HK-2 (cell line): Measurements from ENCODE around the gene CLEC17A.
"Not testable (repeated sequence)": the region's sequence is repeated elsewhere in the genome, so short reads cannot be mapped to it uniquely, and the experiment has no call there.

Experiments used
- DNase-seq: peaks from one replicate; pipeline ENCODE4 v3.0.0-alpha.2; 2018; ENCODE audit not compliant: unreplicated experiment

CLEC17A gene

DNA sequence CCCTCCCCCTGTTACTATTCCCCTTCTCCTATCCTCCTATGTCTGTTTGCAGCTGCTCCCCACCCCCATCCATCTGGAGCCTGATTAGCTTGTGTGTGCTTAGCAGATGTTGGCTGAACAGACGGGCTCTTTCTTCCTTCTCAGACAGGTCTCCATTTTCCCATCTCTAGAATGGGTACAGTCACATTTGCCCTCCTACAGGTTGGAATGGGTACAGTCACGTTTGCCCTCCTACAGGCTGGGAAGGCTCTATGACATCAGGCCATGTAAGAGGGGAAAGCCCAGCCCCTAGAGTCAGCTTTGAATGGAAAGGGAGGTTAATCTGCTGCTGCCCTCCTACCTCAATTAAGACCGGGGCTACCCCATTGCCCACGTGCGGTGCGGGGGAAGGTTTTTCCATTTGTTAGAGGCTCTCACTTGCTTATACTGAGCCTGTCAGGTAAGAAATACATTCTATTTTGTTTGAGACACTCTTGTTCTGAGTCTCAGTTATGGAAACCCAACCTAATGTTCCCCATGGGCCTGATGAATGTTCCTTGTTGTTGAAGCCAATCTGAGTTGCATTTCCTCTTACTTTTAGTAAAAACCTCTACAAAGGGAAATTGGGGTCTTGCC is 2.2 kb upstream of the CLEC17A start:
- DNase-seq = no peak

- not testable (repeated sequence) for DNase-seq
Measured at GRCh38 chr19:14584372-14584771, 1.5 kb downstream of the CLEC17A start.

DNA sequence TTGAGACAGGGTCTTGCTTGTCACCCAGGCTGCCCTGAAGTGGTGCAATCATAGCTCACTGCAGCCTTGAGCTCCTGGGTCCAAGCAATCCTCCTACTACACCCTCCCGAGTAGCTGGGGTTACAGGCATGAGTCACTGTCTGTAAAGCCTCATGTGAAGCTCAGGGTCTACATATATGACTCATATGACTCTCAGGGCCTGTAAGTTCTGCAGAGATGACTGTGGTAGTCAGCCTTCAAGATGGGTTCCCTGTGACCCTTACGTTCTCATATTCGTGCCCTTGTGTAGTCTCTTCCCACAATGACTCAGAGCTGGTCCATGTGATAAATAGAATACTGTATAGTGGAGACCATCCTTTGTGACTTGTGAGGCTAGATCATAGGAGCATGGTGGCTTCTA is 2.3 kb downstream of the CLEC17A start:
- DNase-seq = not testable (repeated sequence)

DNA sequence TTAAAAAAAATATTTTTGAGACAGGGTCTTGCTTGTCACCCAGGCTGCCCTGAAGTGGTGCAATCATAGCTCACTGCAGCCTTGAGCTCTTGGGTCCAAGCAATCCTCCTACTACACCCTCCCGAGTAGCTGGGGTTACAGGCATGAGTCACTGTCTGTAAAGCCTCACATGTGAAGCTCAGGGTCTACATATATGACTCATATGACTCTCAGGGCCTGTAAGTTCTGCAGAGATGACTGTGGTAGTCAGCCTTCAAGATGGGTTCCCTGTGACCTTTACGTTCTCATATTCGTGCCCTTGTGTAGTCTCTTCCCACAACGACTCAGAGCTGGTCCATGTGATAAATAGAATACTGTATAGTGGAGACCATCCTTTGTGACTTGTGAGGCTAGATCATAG is 6.5 kb downstream of the CLEC17A start:
- DNase-seq = not testable (repeated sequence)

GRCh38 chr19:14595558-14595957 is 12.7 kb downstream of the CLEC17A start:
- DNase-seq = no peak

GRCh38 chr19:14599548-14600147 is 16.8 kb downstream of the CLEC17A start:
- no peak for DNase-seq

DNA sequence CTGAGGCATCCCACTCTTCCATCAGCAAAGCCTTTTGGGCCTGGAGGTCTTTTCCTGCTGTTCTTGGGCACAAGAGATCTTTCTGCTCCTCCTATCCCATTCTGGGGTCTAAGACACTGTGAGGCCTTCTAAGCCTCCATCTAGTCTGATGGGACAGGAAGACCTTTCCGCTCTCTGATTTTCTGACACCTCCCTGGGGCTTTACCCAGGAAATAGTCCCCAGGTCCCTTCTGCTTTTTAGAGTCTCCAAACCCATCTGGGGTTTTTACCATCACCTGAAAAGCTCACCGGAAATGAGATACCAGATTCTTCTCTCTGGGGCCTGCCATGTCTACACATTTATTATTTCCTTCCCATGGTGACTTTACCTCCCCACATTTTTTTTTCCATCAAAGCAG is 21.1 kb downstream of the CLEC17A start:
- no peak for DNase-seq

GRCh38 chr19:14606627-14607026 is 23.7 kb downstream of the CLEC17A start:
- DNase-seq = no peak

DNA sequence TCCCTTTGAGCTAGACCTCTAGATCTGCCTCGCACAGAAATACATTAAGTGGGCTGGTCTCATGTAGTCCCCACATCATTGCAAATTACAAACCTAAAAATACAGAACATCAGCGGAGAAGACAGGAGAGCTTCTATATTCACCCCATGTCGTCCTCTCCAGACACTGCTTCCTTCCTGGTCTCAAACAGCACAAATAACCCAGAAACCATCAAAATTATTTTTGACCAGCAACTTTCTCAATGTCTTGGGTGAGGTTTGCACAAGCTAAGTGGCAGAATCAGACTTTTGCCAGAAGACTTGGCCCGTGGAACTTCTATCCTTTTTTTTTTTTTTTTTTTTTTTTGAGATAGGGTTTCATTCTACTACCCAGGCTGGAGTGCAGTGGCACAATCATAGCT is 28.2 kb downstream of the CLEC17A start:
- DNase-seq = no peak

DNA sequence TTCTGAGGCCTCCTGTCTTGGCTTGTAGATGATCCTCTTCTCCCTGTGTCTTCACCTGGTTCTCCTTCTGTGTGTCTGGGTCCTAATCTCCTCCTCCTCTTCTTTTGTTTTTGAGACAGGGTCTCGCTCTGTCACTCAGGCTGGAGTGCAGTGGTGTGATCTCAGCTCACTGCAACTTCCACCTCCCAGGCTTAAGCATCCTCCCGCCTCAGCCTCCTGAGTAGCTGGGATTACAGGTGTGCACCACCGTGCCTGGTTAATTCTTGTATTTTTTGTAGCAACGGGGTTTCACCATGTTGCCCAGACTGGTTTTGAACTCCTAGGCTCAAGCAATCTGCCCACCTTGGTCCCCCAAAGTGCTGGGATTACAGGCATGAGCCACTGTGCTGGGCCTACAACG is 29.4 kb downstream of the CLEC17A start:
- DNase-seq = not testable (repeated sequence)

- DNase-seq = no peak
Measured at GRCh38 chr19:14612657-14613056, 29.8 kb downstream of the CLEC17A start.

DNA sequence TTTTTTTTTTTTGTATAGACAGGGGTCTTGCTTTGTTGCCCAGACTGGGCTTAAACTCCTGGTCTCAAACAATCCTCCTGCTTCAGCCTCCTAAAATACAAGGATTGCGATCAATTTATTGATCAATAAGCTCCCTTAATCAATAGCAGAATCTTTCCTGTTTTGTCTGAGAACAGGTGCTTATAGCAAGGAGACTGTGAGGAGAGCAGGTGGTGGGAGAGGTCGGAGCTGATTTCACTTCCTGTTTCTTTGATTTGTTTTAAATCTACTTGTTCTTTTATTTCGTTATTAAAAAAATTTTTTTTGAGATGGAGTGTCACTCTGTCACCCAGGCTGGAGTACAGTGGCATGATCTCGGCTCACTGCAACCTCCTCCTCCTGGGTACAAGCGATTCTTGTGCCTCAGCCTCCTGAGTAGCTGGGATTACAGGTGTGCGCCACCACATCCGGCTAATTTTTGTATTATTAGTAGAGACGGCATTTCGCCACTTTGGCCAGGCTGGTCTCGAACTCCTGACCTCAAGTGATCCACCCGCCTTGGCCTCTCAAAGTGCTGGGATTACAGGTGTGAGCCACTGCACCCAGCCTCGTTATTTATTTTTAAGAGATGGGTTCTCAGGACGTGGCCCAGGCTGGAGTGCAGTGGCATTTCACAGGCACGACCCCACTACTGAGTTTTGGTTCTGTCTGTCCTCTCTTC is 30.7 kb downstream of the CLEC17A start:
- DNase-seq = not testable (repeated sequence)

GRCh38 chr19:14614099-14614412 is 31.2 kb downstream of the CLEC17A start:
- DNase-seq = no peak

DNA sequence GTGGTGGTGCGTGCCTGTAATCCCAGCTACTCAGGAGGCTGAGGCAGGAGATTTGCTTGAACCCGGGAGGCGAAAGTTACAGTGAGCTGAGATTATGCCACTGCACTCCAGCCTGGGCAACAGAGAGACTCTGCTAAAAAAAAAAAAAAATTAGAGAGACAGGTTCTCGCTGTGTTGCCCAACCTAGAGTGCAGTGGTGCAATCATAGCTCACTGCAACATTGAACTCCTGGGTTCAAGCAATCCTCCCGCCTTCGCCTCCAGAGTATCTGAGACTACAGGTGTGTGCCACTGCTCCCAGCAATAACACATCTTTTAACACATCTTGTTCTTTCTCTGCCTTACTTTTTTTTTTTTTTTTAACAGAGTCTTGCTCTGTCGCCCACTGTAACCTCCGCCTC is 32.7 kb downstream of the CLEC17A start:
- DNase-seq = no peak

GRCh38 chr19:14616407-14616806 is 33.5 kb downstream of the CLEC17A start:
- DNase-seq = no peak

GRCh38 chr19:14619404-14619803 is 36.5 kb downstream of the CLEC17A start:
- no peak for DNase-seq

DNA sequence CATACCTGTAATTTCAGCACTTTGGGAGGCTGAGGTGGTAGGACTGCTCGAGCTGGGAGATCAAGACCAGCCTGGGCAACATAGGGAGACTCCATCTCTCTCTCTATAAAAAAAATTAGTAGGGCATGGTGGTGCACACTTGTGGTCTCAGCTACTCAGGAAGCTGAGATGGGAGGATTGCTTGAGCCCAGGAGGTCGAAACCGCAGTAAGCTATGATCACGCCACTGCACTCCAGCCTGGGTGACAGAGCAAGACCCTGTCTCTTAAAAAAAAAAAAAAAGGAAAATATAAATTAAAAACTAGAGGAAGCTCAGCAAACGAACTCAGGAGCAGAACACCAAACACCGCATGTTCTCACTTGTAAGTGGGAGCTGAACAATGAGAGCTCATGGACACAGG is 41.6 kb downstream of the CLEC17A start:
- DNase-seq = not testable (repeated sequence)

- DNase-seq = no peak
Measured at GRCh38 chr19:14629557-14629956, 46.7 kb downstream of the CLEC17A start.

GRCh38 chr19:14632286-14632685 is 49.4 kb downstream of the CLEC17A start:
- DNase-seq = no peak

- DNase-seq = no peak
Measured at GRCh38 chr19:14639536-14640277, 56.8 kb downstream of the CLEC17A start.

- DNase-seq = no peak
Measured at GRCh38 chr19:14648506-14648905, 65.6 kb downstream of the CLEC17A start.

- DNase-seq = no peak
Measured at GRCh38 chr19:14649020-14649419, 66.1 kb downstream of the CLEC17A start.

DNA sequence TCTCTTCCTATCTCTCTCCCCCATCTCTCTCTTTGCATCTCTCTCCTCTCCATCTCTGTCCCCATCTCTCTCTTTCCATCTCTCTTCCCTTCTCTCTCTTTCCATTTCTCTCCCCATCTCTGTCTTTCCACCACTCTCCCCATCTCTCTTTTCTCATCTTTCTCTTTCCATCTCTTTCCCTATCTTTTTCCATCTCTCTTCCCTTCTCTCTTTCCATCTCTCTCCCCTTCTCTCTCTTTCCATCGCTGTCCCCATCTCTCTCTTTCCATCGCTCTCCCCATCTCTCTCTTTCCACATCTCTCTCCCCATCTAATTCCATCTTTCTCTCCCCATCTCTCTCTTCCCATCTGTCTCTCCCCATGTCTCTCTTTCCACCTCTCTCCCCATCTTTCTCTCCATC is 67.3 kb downstream of the CLEC17A start:
- no peak for DNase-seq
